ENCODE data around the gene SOBP.

Gene SOBP

GRCh38 chr6:107703606-107704005, 213.7 kb downstream of the SOBP start:
- no peak for DNase-seq

GRCh38 chr6:107704347-107705013, 214.6 kb downstream of the SOBP start:
- DNase-seq, result no peak

GRCh38 chr6:107706516-107707115, 216.7 kb downstream of the SOBP start:
- no peak for DNase-seq

DNA sequence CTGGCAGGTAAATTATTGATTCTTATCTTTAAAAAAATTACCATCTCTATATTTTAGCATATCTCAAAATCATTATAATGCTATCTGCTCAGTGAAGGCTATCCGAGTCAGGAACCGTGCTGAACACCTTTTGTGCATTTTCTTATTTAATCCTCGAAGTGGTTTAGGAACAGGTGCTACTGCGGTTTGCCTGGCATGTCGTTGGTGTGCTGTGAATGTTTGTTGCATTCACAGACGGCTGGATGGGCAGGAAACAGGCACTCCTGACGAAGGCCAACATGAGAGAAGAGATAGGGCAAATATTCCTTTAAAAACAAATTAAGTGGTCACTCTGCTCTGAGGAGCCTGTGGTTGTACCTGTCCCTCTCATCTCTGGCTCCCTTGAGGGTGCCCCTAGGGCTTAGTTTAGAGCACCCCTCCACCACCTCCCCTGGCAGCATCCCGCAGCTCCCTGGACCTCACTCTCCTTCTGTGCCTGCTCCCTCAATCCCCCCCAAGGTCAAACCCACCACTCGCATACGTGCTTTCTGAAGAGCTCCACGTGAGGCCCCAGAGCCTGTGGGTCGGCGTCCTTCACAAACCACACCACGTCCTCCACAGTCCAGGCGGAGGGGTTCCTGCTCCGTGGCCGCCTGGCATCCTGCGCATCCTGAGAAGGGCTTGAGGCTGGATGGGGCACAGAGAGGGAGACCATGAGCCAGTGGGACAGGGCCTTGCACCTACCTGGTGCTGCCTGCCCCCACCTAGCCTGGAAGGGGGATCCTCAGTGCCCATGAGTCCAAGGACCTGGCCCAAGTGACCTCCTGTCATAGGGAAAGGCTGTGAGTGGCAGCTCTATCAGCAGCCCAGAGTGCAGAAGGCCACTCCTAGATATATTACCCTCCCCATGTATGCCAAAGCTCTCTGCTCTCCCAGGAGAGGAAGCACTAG, 217.7 kb downstream of the SOBP start:
- no peak for DNase-seq

- no peak for DNase-seq
These were observed 218.5 kb downstream of the SOBP start for GRCh38 chr6:107708435-107708834.

- DNase-seq, result no peak
These were observed 219.4 kb downstream of the SOBP start for GRCh38 chr6:107709341-107709740.
